Pulmonary artery endothelial cell (primary cell): ENCODE data around the gene NOS1AP. TPM values are rescaled to one million over a fixed set of nuclear protein-coding genes. Genes with fewer than 3 reads are reported as not detected.

Source experiments
- DNase-seq: peaks from one replicate; pipeline ENCODE4 v3.0.0-alpha.2; 2011; ENCODE audit warnings: low read depth, low spot score
- total RNA-seq: library from RNA; depleted of rRNA; stranded (reverse); fragments of >200 nt; gene quantifications from 2 replicates; pipeline ENCODE4 v1.2.3, GENCODE V29; 2014

The NOS1AP gene
- total RNA-seq, 1 donor from 2014 or later = 0.53 TPM

GRCh38 chr1:162218546-162218945 lies 149.1 kb downstream of the NOS1AP start:
- no peak for DNase-seq

GRCh38 chr1:162218975-162219374 lies 149.5 kb downstream of the NOS1AP start:
- no peak for DNase-seq

GRCh38 chr1:162219461-162219860 lies 150.0 kb downstream of the NOS1AP start:
- no peak for DNase-seq

GRCh38 chr1:162220009-162220539 lies 150.6 kb downstream of the NOS1AP start:
- no peak for DNase-seq

GRCh38 chr1:162222014-162222413 lies 152.5 kb downstream of the NOS1AP start:
- no peak for DNase-seq

- DNase-seq = no peak
These were observed 153.2 kb downstream of the NOS1AP start for GRCh38 chr1:162222730-162223129.

GRCh38 chr1:162223488-162223887 lies 154.0 kb downstream of the NOS1AP start:
- DNase-seq = no peak

GRCh38 chr1:162224267-162224666 lies 154.8 kb downstream of the NOS1AP start:
- DNase-seq = no peak

- no peak for DNase-seq
These were observed 159.1 kb downstream of the NOS1AP start for GRCh38 chr1:162228586-162228985.

- DNase-seq = no peak
These were observed 160.1 kb downstream of the NOS1AP start for GRCh38 chr1:162229549-162229948.

GRCh38 chr1:162230096-162230495 lies 160.6 kb downstream of the NOS1AP start:
- DNase-seq = no peak

GRCh38 chr1:162230517-162230916 lies 161.0 kb downstream of the NOS1AP start:
- no peak for DNase-seq

GRCh38 chr1:162232034-162232711 lies 162.7 kb downstream of the NOS1AP start:
- no peak for DNase-seq

GRCh38 chr1:162233066-162233465 lies 163.6 kb downstream of the NOS1AP start:
- no peak for DNase-seq

GRCh38 chr1:162233937-162234336 lies 164.4 kb downstream of the NOS1AP start:
- no peak for DNase-seq

- DNase-seq = no peak
These were observed 165.1 kb downstream of the NOS1AP start for GRCh38 chr1:162234571-162234970.

GRCh38 chr1:162235241-162235800 lies 165.8 kb downstream of the NOS1AP start:
- no peak for DNase-seq

GRCh38 chr1:162236201-162236600 lies 166.7 kb downstream of the NOS1AP start:
- no peak for DNase-seq

- no peak for DNase-seq
These were observed 167.1 kb downstream of the NOS1AP start for GRCh38 chr1:162236618-162237017.

- DNase-seq = no peak
These were observed 171.1 kb downstream of the NOS1AP start for GRCh38 chr1:162240577-162240976.

- DNase-seq = no peak
These were observed 173.3 kb downstream of the NOS1AP start for GRCh38 chr1:162242804-162243203.

GRCh38 chr1:162248854-162249535 lies 179.5 kb downstream of the NOS1AP start:
- no peak for DNase-seq
